ENCODE results near the gene TAAR8.
"Not testable (repeated sequence)": the region's sequence is repeated elsewhere in the genome, so short reads cannot be mapped to it uniquely, and the experiment has no call there.

Gene TAAR8

GRCh38 chr6:132567566-132567965 lies 15.1 kb downstream of the TAAR8 start:
- H3K4me3 ChIP-seq (ENCODE audit: low read length), result no peak overlapping the region
- peaks cover 2% of the 10 kb centered on the region for H3K4me1 ChIP-seq (ENCODE audit: insufficient read depth, low read length)
- H3K9me3 ChIP-seq (ENCODE audit: low read length), result no peaks in the 10 kb centered on the region
- H2AFZ ChIP-seq (ENCODE audit: low read depth, low read length), result no peak overlapping the region
- H3K27me3 ChIP-seq (ENCODE audit: insufficient read depth, low read length), result no peaks in the 10 kb centered on the region
- no peaks in the 10 kb centered on the region for H3K36me3 ChIP-seq (ENCODE audit: insufficient read depth, low read length)

GRCh38 chr6:132568611-132569010 lies 16.1 kb downstream of the TAAR8 start:
- Histone ChIP-seq H3K36me3 (ENCODE audit: insufficient read depth, low read length) (no peaks in the 10 kb centered on the region), H3K27me3 (ENCODE audit: insufficient read depth, low read length) (no peaks in the 10 kb centered on the region), H3K4me1 (ENCODE audit: insufficient read depth, low read length) (peaks cover 2% of the 10 kb centered on the region), H3K9me3 (ENCODE audit: low read length) (no peaks in the 10 kb centered on the region), H3K4me3 (ENCODE audit: low read length) (no peak overlapping the region), H2AFZ (ENCODE audit: low read depth, low read length) (no peak overlapping the region)

- Histone ChIP-seq H2AFZ (ENCODE audit: low read depth, low read length) (no peak overlapping the region), H3K4me3 (ENCODE audit: low read length) (no peak overlapping the region), H3K9me3 (ENCODE audit: low read length) (no peaks in the 10 kb centered on the region), H3K27me3 (ENCODE audit: insufficient read depth, low read length) (no peaks in the 10 kb centered on the region), H3K4me1 (ENCODE audit: insufficient read depth, low read length) (peaks cover 2% of the 10 kb centered on the region), H3K36me3 (ENCODE audit: insufficient read depth, low read length) (no peaks in the 10 kb centered on the region)
These were observed 16.7 kb downstream of the TAAR8 start for GRCh38 chr6:132569170-132569569.

GRCh38 chr6:132570221-132570777 lies 17.8 kb downstream of the TAAR8 start, which contains the start of gene TAAR6:
Gene TAAR6, plus strand, starts transcription at chr6:132570322. Its CDS starts 0 bp downstream, at chr6:132570322.
- Histone ChIP-seq H3K36me3 (ENCODE audit: insufficient read depth, low read length) (no peaks in the 10 kb centered on the region), H3K4me3 (ENCODE audit: low read length) (no peak within 1 kb of the TSS), H3K27me3 (ENCODE audit: insufficient read depth, low read length) (no peaks in the 10 kb centered on the region), H2AFZ (ENCODE audit: low read depth, low read length) (no peak within 1 kb of the TSS), H3K9me3 (ENCODE audit: low read length) (no peaks in the 10 kb centered on the region), H3K4me1 (ENCODE audit: insufficient read depth, low read length) (peaks cover 2% of the 10 kb centered on the region)

GRCh38 chr6:132571774-132572173 lies 19.3 kb downstream of the TAAR8 start:
- H3K27me3 ChIP-seq (ENCODE audit: insufficient read depth, low read length), result no peaks in the 10 kb centered on the region

GRCh38 chr6:132584698-132585097 lies 32.2 kb downstream of the TAAR8 start:
- no peaks in the 10 kb centered on the region for H3K4me1 ChIP-seq (ENCODE audit: insufficient read depth, low read length)
- H2AFZ ChIP-seq (ENCODE audit: low read depth, low read length), result no peak overlapping the region
- no peaks in the 10 kb centered on the region for H3K36me3 ChIP-seq (ENCODE audit: insufficient read depth, low read length)
- no peak overlapping the region for H3K4me3 ChIP-seq (ENCODE audit: low read length)
- H3K27me3 ChIP-seq (ENCODE audit: insufficient read depth, low read length), result no peaks in the 10 kb centered on the region
- H3K9me3 ChIP-seq (ENCODE audit: low read length), result peaks cover 2% of the 10 kb centered on the region

More at GRCh38 chr6:132571774-132572173, 19.3 kb downstream of the TAAR8 start:
- Histone ChIP-seq H3K4me1 (ENCODE audit: insufficient read depth, low read length) (peaks cover 2% of the 10 kb centered on the region), H3K4me3 (ENCODE audit: low read length) (no peak overlapping the region), H3K36me3 (ENCODE audit: insufficient read depth, low read length) (no peaks in the 10 kb centered on the region), H3K9me3 (ENCODE audit: low read length) (no peaks in the 10 kb centered on the region), H2AFZ (ENCODE audit: low read depth, low read length) (no peak overlapping the region)

- Histone ChIP-seq H3K9me3 (ENCODE audit: low read length) (no peaks in the 10 kb centered on the region), H3K27me3 (ENCODE audit: insufficient read depth, low read length) (no peaks in the 10 kb centered on the region), H3K4me1 (ENCODE audit: insufficient read depth, low read length) (no peaks in the 10 kb centered on the region), H3K4me3 (ENCODE audit: low read length) (no peak overlapping the region), H2AFZ (ENCODE audit: low read depth, low read length) (no peak overlapping the region), H3K36me3 (ENCODE audit: insufficient read depth, low read length) (no peaks in the 10 kb centered on the region)
These were observed 35.0 kb downstream of the TAAR8 start for GRCh38 chr6:132587424-132587823.

GRCh38 chr6:132589454-132589853 lies 37.0 kb downstream of the TAAR8 start, which contains the start of gene TAAR5:
Gene TAAR5, minus strand, starts transcription at chr6:132589741. Its CDS starts 55 bp downstream, at chr6:132589686.
- Histone ChIP-seq H3K27me3 (ENCODE audit: insufficient read depth, low read length) (no peaks in the 10 kb centered on the region), H3K4me1 (ENCODE audit: insufficient read depth, low read length) (no peaks in the 10 kb centered on the region), H3K36me3 (ENCODE audit: insufficient read depth, low read length) (no peaks in the 10 kb centered on the region), H3K9me3 (ENCODE audit: low read length) (no peaks in the 10 kb centered on the region), H3K4me3 (ENCODE audit: low read length) (no peak within 1 kb of the TSS), H2AFZ (ENCODE audit: low read depth, low read length) (no peak within 1 kb of the TSS)

GRCh38 chr6:132590362-132590761 lies 37.9 kb downstream of the TAAR8 start:
- Histone ChIP-seq H3K4me3 (ENCODE audit: low read length) (no peak overlapping the region), H2AFZ (ENCODE audit: low read depth, low read length) (no peak overlapping the region), H3K9me3 (ENCODE audit: low read length) (no peaks in the 10 kb centered on the region), H3K27me3 (ENCODE audit: insufficient read depth, low read length) (no peaks in the 10 kb centered on the region), H3K4me1 (ENCODE audit: insufficient read depth, low read length) (no peaks in the 10 kb centered on the region), H3K36me3 (ENCODE audit: insufficient read depth, low read length) (no peaks in the 10 kb centered on the region)

- Histone ChIP-seq H2AFZ (ENCODE audit: low read depth, low read length) (no peak overlapping the region), H3K4me1 (ENCODE audit: insufficient read depth, low read length) (no peaks in the 10 kb centered on the region), H3K27me3 (ENCODE audit: insufficient read depth, low read length) (no peaks in the 10 kb centered on the region), H3K4me3 (ENCODE audit: low read length) (no peak overlapping the region), H3K36me3 (ENCODE audit: insufficient read depth, low read length) (no peaks in the 10 kb centered on the region), H3K9me3 (ENCODE audit: low read length) (no peaks in the 10 kb centered on the region)
These were observed 40.4 kb downstream of the TAAR8 start for GRCh38 chr6:132592855-132593254.

- Histone ChIP-seq H3K4me3 (ENCODE audit: low read length) (no peak overlapping the region), H3K9me3 (ENCODE audit: low read length) (no peaks in the 10 kb centered on the region), H3K27me3 (ENCODE audit: insufficient read depth, low read length) (no peaks in the 10 kb centered on the region), H3K36me3 (ENCODE audit: insufficient read depth, low read length) (no peaks in the 10 kb centered on the region), H3K4me1 (ENCODE audit: insufficient read depth, low read length) (no peaks in the 10 kb centered on the region), H2AFZ (ENCODE audit: low read depth, low read length) (no peak overlapping the region)
These were observed 43.7 kb downstream of the TAAR8 start for GRCh38 chr6:132596201-132596600.

- Histone ChIP-seq H3K4me1 (ENCODE audit: insufficient read depth, low read length) (no peaks in the 10 kb centered on the region), H3K36me3 (ENCODE audit: insufficient read depth, low read length) (no peaks in the 10 kb centered on the region), H2AFZ (ENCODE audit: low read depth, low read length) (no peak overlapping the region), H3K9me3 (ENCODE audit: low read length) (no peaks in the 10 kb centered on the region), H3K4me3 (ENCODE audit: low read length) (no peak overlapping the region), H3K27me3 (ENCODE audit: insufficient read depth, low read length) (no peaks in the 10 kb centered on the region)
These were observed 46.0 kb downstream of the TAAR8 start for GRCh38 chr6:132598473-132598872.

- not testable (repeated sequence) for H3K36me3 ChIP-seq (ENCODE audit: insufficient read depth, low read length); H2AFZ ChIP-seq (ENCODE audit: low read depth, low read length); H3K27me3 ChIP-seq (ENCODE audit: insufficient read depth, low read length); H3K4me1 ChIP-seq (ENCODE audit: insufficient read depth, low read length); H3K9me3 ChIP-seq (ENCODE audit: low read length); H3K4me3 ChIP-seq (ENCODE audit: low read length)
These were observed 48.4 kb downstream of the TAAR8 start for GRCh38 chr6:132600900-132601299.
